ENCODE results near the gene ENTREP3.

ENTREP3 gene

DNA sequence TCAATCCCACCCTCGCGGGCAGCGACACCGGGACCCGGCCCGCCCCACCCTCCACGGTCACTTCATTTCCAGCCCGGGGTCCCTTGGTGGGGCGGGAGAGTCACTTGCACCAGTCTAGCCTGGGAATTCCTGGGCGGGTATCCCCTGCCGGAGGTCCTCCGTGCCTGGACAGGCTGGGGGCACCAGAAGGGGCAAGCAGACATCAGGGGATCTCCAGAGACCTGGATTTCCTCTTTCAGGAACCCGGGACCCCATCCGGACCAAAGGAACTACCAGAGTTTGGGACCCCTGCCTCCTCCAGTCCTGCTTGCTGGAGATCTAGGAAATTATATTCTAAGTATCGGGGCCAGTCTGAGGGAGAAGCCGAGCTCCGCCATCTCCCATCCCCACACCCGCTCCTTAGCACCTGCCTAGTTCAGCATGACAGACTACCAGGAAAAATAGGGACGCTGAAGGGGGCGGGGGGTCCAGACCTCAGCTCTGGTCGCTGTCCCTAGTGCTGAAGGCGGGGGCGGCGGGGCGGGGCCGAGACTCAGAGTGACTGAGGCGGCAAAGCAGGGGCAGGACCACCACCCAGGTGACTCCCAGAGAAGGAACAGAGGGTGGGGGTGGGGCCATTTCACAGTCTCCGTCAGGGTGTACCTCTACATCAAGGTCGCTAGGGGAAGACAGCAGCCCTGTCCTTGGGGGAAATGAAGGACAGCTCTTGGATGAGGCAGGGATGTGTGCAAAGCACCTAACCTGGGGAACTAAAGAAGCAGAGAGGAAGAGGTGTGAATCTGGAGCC is 22.8 kb upstream of the ENTREP3 start:
- DNase-seq, result peak; percentile 82 to 83

DNA sequence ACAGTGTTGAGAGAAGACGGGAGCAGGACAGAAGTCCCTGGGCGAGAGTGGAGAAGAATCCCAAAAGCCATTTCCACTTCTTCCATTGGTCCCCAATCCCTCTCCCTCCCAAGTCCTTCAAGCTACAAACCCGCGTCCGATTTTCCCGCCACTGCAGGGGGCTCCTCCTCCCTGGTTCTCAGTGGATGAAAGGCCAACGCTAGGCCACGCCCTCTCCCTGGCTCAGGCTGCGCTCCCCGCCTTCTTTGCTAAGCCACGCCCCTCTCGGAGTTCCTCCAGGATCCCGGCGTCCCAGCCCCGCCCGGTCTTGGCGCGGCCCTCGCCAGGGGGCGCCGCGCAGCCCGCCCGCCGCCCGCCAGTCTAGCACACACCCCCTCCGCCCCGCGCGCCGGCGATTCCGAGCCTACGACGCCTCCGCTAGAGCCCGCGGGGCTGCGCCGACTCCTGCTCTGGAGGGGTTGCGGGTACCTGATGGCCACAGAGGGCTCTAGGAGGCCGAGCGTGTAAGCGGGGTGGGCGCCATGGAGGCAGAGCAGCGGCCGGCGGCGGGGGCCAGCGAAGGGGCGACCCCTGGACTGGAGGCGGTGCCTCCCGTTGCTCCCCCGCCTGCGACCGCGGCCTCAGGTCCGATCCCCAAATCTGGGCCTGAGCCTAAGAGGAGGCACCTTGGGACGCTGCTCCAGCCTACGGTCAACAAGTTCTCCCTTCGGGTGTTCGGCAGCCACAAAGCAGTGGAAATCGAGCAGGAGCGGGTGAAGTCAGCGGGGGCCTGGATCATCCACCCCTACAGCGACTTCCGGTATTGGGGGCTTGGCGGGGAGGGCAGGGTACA is 22.0 kb upstream of the ENTREP3 start, which contains the start of gene HCN3:
Gene HCN3 (plus strand): TSS at position 394 of the 832 bp plus-strand sequence. CDS start 128 bp downstream, at position 522.
- DNase-seq, result peak; percentile 99

DNA sequence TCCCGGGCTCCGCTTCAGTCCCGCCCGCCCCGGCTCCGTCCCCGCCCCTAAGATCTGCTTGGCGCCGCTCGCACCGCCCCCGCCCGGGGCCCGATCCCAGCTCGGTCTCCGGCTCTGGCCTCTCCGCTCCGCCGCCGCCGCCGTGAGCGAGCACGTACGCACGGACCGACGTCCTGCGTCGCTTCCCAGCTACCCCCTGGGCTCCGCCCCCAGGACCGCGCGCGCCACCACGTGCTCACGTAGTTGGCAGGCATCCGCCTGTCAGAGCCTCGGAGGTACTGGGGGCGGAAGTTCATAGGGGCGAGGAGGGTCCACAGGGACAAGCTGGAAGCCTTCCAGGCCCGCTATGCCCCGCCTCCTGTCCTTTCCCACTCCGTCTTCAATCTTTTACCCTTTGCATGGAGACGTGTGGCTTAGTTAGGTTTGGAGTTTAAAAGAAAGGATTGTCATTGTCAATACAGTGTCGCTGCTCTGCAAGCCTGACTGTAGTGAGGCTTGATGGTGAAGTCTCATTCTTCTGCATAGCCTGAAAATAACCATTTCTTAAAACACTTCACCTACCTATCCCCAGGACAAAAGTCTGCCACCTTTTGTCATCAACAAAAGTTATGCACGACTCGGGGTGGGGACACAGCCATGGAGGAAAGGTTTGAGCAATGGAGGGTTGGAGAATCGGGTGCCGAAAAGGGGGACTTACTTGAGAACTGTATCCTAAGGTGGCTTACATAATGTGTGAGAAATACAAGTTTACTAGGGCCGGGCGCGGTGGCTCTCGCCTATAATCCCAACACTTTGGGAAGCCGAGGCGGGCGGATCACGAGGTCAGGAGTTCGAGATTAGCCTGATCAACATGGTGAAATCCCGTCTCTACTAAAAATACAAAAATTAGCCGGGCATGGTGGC is 18.3 kb upstream of the ENTREP3 start, which contains the start of gene CLK2:
Gene CLK2 (minus strand): TSS at position 162 of the 903 bp plus-strand sequence. CDS start 2,527 bp downstream, outside the sequence.
- peak; percentile 97 to 98 for DNase-seq

DNA sequence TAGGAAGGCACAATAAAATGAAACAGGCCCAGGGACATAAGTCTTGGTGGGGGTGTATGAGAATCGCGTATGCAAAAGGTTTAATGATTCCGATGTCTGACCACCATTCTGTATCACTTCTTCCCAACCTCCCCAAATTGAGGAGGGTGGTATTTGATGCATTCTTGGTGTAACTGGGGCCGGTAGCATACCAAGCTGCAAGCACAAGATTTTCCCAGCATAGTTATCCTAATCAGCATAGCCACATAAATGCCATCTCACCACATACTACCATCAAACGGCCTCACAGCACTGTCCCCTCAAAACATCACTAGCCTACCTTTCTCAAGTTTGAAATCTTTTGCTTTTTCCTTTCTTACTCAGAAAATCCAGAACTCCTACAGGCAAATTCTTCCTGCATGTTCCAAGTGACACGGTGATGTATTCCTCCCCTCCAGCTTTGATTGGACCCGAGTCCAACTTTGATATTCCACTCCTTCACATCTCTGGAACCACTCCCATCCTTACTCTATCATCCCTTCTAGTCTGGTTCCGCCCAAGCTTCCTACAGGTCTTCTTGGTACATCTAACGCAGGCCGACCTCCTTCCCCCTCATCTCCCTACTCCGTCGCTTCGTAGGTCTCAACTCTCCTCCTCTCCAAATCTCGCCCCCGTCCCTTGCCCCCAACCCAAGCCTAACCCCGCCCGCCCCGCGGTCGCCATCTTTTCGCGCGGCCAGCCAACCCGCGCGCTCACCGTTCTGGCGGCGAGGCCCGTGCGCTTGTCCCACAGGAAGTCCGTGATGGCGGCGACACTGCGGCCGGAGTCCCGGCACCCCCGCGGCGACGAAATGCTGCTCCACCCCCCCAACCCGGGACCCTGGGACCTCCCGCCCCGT is 17.4 kb upstream of the ENTREP3 start:
- DNase-seq, result no peak

GRCh38 chr1:155269381-155269780 is 14.1 kb upstream of the ENTREP3 start:
- DNase-seq, result no peak

DNA sequence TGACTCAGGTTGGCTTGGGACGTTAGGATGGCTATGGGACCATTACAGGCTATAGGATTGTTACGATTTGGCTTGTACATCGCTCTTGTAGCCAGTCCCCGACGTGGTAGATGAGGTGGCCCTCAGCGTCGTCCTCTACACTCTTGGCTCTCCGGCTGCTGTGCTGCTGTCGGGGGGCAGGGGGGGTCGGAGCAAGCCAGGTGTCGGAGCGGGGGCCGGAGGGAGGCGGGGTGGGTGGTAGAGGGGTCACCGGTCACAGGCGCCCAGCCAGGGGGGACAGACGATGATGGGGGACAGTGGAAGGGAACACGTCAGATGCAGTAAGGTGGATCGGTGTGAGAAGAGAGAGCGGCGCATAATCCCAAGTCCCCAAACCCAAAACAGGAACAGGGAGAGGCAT is 13.3 kb upstream of the ENTREP3 start:
- DNase-seq, result no peak

DNA sequence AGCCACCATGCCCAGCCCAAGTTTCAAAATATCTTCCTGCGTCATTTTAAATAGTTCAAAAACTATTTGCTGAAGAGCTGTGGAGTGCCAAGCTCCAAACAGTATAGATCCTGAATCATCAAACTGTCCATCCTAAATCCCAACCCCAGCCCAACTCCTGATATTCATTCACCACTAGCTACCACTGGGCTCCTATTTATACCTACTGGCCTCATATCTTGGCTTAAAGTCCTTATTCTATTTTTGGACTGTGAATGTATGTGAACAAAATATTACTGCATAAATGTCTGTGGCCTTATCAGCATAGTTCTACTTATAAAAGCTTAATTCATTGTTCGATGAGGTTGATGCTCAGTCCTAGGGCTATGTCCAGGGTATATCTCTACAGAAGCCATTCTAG is 12.1 kb upstream of the ENTREP3 start:
- DNase-seq, result no peak

DNA sequence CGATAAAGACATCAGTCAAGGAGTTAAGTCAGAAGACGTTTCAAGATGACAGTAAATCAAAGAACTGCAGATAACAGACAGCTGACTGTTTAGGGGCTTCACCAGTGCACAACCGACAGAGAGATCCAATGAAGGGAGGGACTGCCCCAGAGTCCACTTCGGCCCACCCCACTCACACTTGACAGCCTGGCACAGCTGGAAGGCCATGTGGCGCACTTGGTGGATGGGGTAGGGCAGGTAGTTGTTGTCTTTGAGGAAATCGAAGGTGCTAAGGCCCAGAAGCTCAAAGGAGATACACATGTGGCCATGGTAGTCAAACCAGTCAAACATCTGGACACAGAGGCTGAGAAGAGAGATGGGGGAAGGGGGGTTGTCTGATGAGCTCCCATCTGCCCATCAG is 11.3 kb upstream of the ENTREP3 start:
- no peak for DNase-seq

DNA sequence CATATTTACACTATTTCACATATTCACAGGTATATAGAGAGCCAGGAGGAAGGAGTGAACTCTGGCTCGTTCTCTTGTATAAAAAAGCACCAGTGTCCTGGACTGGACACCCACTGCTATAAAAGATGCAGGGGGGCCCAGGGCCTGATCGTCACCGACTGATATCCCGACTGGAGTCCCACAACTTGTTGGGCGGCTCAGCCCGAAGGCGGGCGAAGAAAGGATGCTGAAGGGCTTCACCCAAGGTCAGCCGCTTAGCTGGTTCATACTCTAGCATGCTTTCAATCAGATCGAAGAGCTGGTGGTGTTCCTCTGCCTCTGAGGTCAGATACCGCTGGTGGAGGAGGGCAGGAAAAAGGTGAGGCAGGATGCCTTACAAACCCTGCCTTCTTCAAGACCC is 7.8 kb upstream of the ENTREP3 start:
- DNase-seq, result no peak

DNA sequence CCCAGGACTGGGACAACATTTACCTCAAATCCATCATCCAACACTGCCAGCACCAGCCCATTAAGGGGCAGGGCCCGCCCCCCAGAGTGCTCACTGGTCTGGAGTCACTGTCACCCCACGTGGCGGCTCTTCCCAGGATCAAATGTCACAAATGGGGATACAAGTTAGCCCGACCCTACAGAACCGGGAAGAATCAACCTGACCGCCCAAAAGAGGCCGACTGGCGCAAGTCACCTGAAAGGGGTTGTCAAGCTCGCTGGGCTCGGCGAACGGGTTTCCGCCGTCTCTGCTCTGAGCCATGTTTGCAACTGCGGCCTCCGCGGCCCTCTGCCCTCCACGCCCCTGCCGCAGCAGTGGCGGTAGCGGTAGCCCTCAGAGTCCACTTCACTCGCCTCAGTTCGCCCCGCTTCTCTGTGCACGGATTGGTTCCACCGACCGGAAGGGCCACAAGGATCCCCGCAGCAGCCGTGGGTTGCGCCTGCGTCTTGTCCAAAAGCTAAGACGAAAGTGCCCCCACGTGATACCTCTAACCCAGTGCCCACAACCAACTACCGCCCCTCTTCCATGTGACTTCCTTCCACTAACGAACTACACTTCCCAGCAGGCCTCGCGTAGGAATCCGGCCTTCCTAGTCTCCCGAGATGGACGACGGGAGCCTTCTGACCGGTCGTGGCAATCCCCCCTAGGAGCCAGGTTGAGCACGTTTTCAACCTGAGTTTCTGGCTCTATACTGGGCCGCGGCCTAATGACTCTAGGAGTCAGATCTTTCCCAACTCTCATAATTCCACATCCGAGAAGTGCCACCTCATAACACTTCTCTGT is 6.8 kb upstream of the ENTREP3 start, which contains the start of gene SCAMP3:
Gene SCAMP3 (minus strand): TSS at position 509 of the 822 bp plus-strand sequence. CDS start 209 bp downstream, at position 300.
- DNase-seq, result peak; percentile 90 to 93

- DNase-seq, result peak in 1 of 2 experiments; percentile 32
These were observed 6.2 kb upstream of the ENTREP3 start for GRCh38 chr1:155261493-155261851.

DNA sequence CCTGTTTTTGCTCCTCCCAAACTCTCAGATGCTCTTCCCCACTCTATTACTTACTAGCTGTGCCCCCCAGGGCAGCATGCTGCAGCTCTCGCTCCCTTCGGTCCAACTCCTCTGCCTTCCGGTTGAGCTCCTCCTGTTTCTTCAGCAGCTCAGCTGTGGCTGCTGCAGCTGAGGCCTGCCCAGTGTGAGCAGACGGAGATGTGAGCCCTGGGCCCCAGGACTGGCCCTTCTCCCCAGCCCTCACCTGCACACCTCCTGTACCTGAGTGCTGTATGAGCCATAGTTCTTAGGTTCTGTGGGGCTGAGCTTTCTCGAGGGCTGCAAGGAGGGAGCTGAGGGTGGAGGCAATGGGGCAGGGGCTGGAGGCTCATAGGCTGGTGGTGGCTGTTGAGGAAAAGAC is 5.0 kb upstream of the ENTREP3 start:
- DNase-seq, result no peak

GRCh38 chr1:155256058-155256852 is 972 bp upstream of the ENTREP3 start:
- no peak for DNase-seq

DNA sequence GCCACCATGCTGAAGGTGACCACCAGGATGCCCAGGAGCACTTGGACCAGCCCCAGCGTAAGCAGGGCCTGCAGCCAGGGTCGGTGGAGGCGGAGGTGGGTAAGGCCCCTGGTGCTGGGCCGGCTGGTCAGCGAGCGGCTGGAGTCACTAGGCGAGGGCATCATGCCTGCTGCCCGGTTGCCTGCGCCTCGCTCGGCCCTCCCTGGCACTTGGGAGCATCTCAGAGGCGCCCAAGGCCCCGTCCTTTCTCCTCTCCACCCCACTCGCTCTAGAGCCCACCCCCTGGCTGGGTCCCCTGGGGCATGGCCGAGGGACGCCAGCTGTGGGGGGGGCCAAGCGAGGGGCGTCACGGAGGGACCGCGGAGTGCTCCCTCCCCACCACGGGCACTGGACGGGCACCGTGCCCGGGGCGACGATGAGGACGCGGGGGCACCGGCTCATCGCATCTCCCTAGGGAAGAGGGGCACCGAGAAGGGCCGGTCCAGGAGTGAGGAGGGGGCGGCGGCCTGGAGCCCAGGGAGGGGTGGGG is 505 bp downstream of the ENTREP3 start:
- no peak for DNase-seq

DNA sequence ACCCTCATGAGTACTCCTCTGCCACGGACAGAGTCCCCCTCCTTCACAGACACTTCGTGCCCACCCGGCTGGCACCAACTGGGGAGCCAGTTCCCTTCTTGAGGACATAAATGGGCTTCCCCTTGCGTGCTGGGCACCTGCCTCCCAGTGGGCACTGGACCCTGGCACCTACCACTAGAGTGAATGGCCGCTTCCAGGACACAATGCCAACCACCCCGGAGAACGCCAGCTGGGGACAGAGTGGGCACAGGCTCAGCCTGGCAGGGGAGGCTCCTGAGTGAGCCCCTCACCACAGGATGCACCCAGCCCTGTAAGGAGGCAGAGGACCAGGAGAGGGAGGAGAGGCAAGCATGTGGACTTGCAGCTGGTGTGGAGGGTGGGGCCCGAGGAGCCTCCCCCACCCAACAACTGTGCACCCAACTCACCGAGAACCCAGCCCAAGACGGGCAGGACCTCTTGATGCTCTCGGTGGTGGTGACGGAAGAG is 1.0 kb downstream of the ENTREP3 start:
- DNase-seq, result no peak

- DNase-seq, result no peak
These were observed 1.5 kb downstream of the ENTREP3 start for GRCh38 chr1:155253797-155254196.

GRCh38 chr1:155253208-155253607 is 2.1 kb downstream of the ENTREP3 start:
- DNase-seq, result no peak

GRCh38 chr1:155251566-155251965 is 3.7 kb downstream of the ENTREP3 start:
- no peak for DNase-seq
